Prostate gland (tissue), 2 donors: Measurements from ENCODE around the gene MIGA2. TPM values are rescaled to one million over a fixed set of nuclear protein-coding genes. Genes with fewer than 3 reads are reported as not detected.

ENCODE experiments used
- DNase-seq: peaks from one replicate; pipeline ENCODE4 v3.0.0-alpha.2; 2019; ENCODE audit warnings: low spot score
- H3K27ac ChIP-seq, 2 donors: fragments of 200-600 bp; sonication (generic); 2 replicates each; pipeline ENCODE4 v1.5.1; 2017 to 2019
- H3K27me3 ChIP-seq: fragments of 200-600 bp; sonication (generic); replicated peaks from 2 replicates; pipeline ENCODE4 v1.5.1; 2019; ENCODE audit not compliant: insufficient read depth
- H3K36me3 ChIP-seq, 2 donors: fragments of 200-600 bp; sonication (generic); 1 replicate in 1 of 2; 2 replicates in 1 of 2; pipeline versions ENCODE4 v1.5.1 to v1.8.1; 2017 to 2019
- H3K4me1 ChIP-seq: fragments of 200-600 bp; sonication (generic); replicated peaks from 2 replicates; pipeline ENCODE4 v1.5.1; 2019
- H3K4me3 ChIP-seq, 2 donors: fragments of 200-600 bp; sonication (generic); 2 replicates each; pipeline ENCODE4 v1.5.1; 2017 to 2019
- H3K9me3 ChIP-seq: fragments of 200-600 bp; sonication (generic); 2 replicates; pipeline ENCODE4 v1.5.1; 2017
- CTCF ChIP-seq, 4 experiments: fragments of 200-600 bp in 2 of 4; fragments of 450-650 bp in 2 of 4; sonication (generic) in 2 of 4; IDR thresholded peaks; 1 replicate in 3 of 4; 2 replicates in 1 of 4; pipeline ENCODE4 v1.5.1; 2016 to 2019; ENCODE audit warnings: antibody characterized with exemption in 4 of 4, mild to moderate bottlenecking in 2 of 4, moderate library complexity in 2 of 4
- POLR2A ChIP-seq: fragments of 450-650 bp; IDR thresholded peaks from one replicate; pipeline ENCODE4 v1.6.1; 2016; ENCODE audit warnings: antibody characterized with exemption, mild to moderate bottlenecking
- POLR2AphosphoS5 ChIP-seq: sonication (generic); formaldehyde crosslinking; IDR thresholded peaks from one replicate; pipeline ENCODE4 v1.6.1; 2017; ENCODE audit warnings: antibody characterized with exemption
- WGBS: methylation state at CpG from one replicate; pipeline ENCODE4 v1.1.5; 2018; 5-methylcytosine and 5-hydroxymethylcytosine counted together
- intact Hi-C: fragments of 100-400 bp; cut with DNase I; formaldehyde crosslinking; loops from one replicate; pipeline ENCODE4 v1.14.2; 2022
- total RNA-seq, 2 donors: library from RNA; depleted of rRNA; stranded (reverse); fragments of >200 nt; gene quantifications; one replicate each; pipeline ENCODE4 v1.1.0, GENCODE V29; 2016

Gene MIGA2
- total RNA-seq, 2 donors from 2014 or later: 54.5 to 56.5 TPM

DNA sequence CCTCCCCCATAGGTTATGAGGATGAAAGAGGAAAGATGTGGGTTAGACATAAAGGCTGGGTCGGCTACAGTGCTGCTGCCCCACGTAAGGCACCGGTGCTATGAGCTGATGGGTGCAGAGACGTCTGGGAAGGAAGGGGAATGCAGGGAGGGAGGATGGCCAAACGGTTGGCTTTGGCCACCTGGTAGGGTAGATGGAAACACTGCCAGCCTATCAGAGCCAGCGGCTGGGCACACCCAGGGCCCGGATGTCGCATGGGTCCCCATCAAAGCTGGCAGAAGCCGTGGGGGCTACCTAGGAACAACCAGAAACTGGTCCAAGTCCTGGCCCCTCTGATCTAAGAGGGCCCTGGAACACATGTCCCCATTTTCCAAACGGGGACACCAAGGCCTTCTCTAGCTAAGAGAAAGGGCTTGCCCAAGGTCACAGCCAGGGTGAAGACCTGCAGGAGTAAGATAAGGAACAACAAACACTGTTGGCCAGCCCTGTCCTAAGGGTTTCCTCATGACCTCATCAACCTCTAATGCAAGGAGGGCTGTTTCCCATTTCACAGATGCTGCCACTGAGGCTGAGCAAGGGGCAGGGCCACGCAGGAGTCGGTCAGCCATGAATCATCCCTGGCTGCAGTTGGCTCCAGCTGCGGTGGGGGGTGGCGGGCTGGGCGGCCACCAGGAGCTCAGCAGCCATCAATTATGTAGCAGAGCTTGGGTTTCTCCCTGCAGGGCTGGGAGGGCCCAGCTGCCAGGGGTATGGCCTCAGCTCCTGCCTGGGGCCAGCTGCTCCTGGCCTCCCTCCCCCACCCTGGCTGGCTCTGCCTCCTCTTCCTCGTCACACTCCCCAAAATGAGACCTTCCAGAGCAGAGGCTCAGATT lies 13.2 kb upstream of the MIGA2 start:
- TF ChIP-seq POLR2AphosphoS5: no peak
- TF ChIP-seq POLR2A: no peak
- no peak for TF ChIP-seq CTCF (IDR thresholded peaks at IDR 0.05)
- DNase-seq: no peak
- Histone ChIP-seq H3K4me1 (peaks cover 9% of the 10 kb centered on the region), H3K27me3 (no peaks in the 10 kb centered on the region), H3K9me3 (no peaks in the 10 kb centered on the region), H3K4me3 (no peak overlapping the region), H3K27ac (no peak overlapping the region), H3K36me3 (no peaks in the 10 kb centered on the region)
- WGBS: 64% methylated on average over 16 of the region's 16 CpGs
- intact Hi-C loops: no loop called here

- Histone ChIP-seq H3K27me3 (no peaks in the 10 kb centered on the region), H3K9me3 (no peaks in the 10 kb centered on the region), H3K4me3 (no peak overlapping the region), H3K27ac (no peak overlapping the region), H3K4me1 (peaks cover 9% of the 10 kb centered on the region), H3K36me3 (no peaks in the 10 kb centered on the region)
- 44% methylated on average over 4 of the region's 4 CpGs for WGBS
- no peak for TF ChIP-seq CTCF (IDR thresholded peaks at IDR 0.05)
- no peak for TF ChIP-seq POLR2AphosphoS5
- no peak for TF ChIP-seq POLR2A
- intact Hi-C loops: no loop called here
- no peak for DNase-seq
Measured at GRCh38 chr9:129023908-129024233, 12.6 kb upstream of the MIGA2 start.

- H3K27ac ChIP-seq: peak overlapping the region; percentile 51 to 81
- no peaks in the 10 kb centered on the region for H3K9me3 ChIP-seq
- peak overlapping the region; percentile 54 to 71 for H3K4me3 ChIP-seq
- TF ChIP-seq POLR2A: peak; percentile 34
- peak; percentile 6 for TF ChIP-seq POLR2AphosphoS5
- TF ChIP-seq CTCF (IDR thresholded peaks at IDR 0.05): no peak
- 10% methylated on average over 17 of the region's 17 CpGs for WGBS
- peaks cover 9% of the 10 kb centered on the region for H3K4me1 ChIP-seq
- DNase-seq: peak; percentile 44
- no peaks in the 10 kb centered on the region for H3K36me3 ChIP-seq
- intact Hi-C loops: loop anchor here (5.0 kb wide), 1 partner anchor 34 kb away; no protein-coding TSS in a partner anchor
- no peaks in the 10 kb centered on the region for H3K27me3 ChIP-seq
Measured at GRCh38 chr9:129026442-129027223, 9.8 kb upstream of the MIGA2 start.

GRCh38 chr9:129027224-129027684 lies 9.2 kb upstream of the MIGA2 start:
- intact Hi-C loops: loop anchor here (5.0 kb wide), 1 partner anchor 35 kb away; no protein-coding TSS in a partner anchor
- DNase-seq: no peak
- H3K9me3 ChIP-seq: no peaks in the 10 kb centered on the region
- H3K27ac ChIP-seq: peak overlapping the region; percentile 51 to 81
- H3K4me3 ChIP-seq: peak overlapping the region; percentile 54 to 71
- TF ChIP-seq POLR2A (no peak), CTCF (IDR thresholded peaks at IDR 0.05) (no peak), POLR2AphosphoS5 (no peak)
- H3K27me3 ChIP-seq: no peaks in the 10 kb centered on the region
- WGBS: 17% methylated on average over 9 of the region's 9 CpGs
- H3K4me1 ChIP-seq: peaks cover 9% of the 10 kb centered on the region
- no peaks in the 10 kb centered on the region for H3K36me3 ChIP-seq
